Skin of body (tissue), 2 donors: Measurements from ENCODE around the gene CASZ1. TPM values are rescaled to one million over a fixed set of nuclear protein-coding genes. Genes with fewer than 3 reads are reported as not detected.

Source experiments
- DNase-seq: peaks from one replicate; lab custom pipeline; 2025; lab: John Stamatoyannopoulos, UW
- total RNA-seq: library from RNA; depleted of rRNA; stranded (reverse); fragments of >200 nt; gene quantifications from one replicate; pipeline ENCODE4 v1.2.3, GENCODE V29; 2014

CASZ1 gene
- total RNA-seq, 1 donor from 2014 or later = 34.0 TPM

GRCh38 chr1:10639775-10640578 is 156.5 kb downstream of the CASZ1 start:
- peak; percentile 5 for DNase-seq

- DNase-seq = no peak
Measured at GRCh38 chr1:10639011-10639774, 157.3 kb downstream of the CASZ1 start.

GRCh38 chr1:10638559-10639005 is 157.9 kb downstream of the CASZ1 start:
- no peak for DNase-seq

- DNase-seq = no peak
Measured at GRCh38 chr1:10637834-10638558, 158.4 kb downstream of the CASZ1 start.

- no peak for DNase-seq
Measured at GRCh38 chr1:10637400-10637799, 159.0 kb downstream of the CASZ1 start.

GRCh38 chr1:10635992-10636391 is 160.5 kb downstream of the CASZ1 start:
- DNase-seq = no peak

- DNase-seq = peak; percentile 75
Measured at GRCh38 chr1:10635085-10635896, 161.2 kb downstream of the CASZ1 start.

GRCh38 chr1:10634428-10635084 is 161.9 kb downstream of the CASZ1 start:
- DNase-seq = peak; percentile 27

- DNase-seq = no peak
Measured at GRCh38 chr1:10634075-10634427, 162.4 kb downstream of the CASZ1 start.

GRCh38 chr1:10633416-10633815 is 163.0 kb downstream of the CASZ1 start:
- DNase-seq = no peak

GRCh38 chr1:10632691-10633090 is 163.8 kb downstream of the CASZ1 start:
- DNase-seq = no peak

GRCh38 chr1:10631811-10632593 is 164.4 kb downstream of the CASZ1 start:
- DNase-seq = no peak

- no peak for DNase-seq
Measured at GRCh38 chr1:10631121-10631810, 165.2 kb downstream of the CASZ1 start.

GRCh38 chr1:10630661-10631120 is 165.8 kb downstream of the CASZ1 start:
- no peak for DNase-seq

GRCh38 chr1:10629816-10630571 is 166.5 kb downstream of the CASZ1 start:
- DNase-seq = no peak

- DNase-seq = no peak
Measured at GRCh38 chr1:10629091-10629815, 167.2 kb downstream of the CASZ1 start.

- no peak for DNase-seq
Measured at GRCh38 chr1:10628685-10629084, 167.8 kb downstream of the CASZ1 start.
